Urothelium cell line (cell line): ENCODE measurements around the gene FITM1.
A peak's percentile ranks its signal among the peaks of the same experiment; 100 is the strongest.
"Not testable (repeated sequence)": the region's sequence is repeated elsewhere in the genome, so short reads cannot be mapped to it uniquely, and the experiment has no call there.

Experiments used
- DNase-seq: peaks from one replicate; pipeline ENCODE4 v3.0.0; 2011; ENCODE audit warnings: low spot score, mixed read lengths
- FAIRE-seq: peaks from 2 replicates; lab custom pipeline; 2011; peaks lifted over from hg19 to GRCh38; lab: Jason Lieb, UNC

Gene FITM1

GRCh38 chr14:24096545-24097181, 33.8 kb upstream of the FITM1 start:
- no peak for DNase-seq

DNA sequence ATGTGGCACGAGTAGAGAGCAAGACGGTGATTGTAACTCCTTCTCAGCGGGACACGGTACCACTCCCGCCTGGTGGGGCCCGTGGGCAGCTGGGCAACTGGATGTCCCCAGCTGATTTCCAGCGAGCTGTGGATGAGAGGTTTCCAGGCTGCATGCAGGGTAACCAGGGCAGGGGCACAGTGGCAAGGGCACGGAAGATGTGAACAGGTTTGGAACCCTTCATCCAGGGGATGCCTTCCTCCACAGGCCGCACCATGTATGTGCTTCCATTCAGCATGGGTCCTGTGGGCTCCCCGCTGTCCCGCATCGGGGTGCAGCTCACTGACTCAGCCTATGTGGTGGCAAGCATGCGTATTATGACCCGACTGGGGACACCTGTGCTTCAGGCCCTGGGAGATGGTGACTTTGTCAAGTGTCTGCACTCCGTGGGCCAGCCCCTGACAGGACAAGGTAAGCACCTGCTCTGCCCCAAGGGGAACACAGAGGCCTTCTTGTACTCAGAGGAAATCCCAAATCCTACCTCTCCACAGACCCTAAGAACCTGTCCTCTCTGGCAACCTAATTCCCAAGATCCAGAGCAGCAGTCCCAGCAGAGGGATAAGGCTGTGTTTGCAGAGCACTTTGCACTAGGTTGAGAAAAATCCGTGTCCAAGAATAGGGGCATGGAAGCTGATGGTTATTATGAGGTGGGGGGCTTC, 32.1 kb upstream of the FITM1 start:
- DNase-seq (no peak), FAIRE-seq (no peak)

More at GRCh38 chr14:24096545-24097181, 33.8 kb upstream of the FITM1 start:
- no peak for FAIRE-seq

GRCh38 chr14:24098927-24099813, 31.3 kb upstream of the FITM1 start:
- no peak for DNase-seq
- no peak for FAIRE-seq

- FAIRE-seq (no peak), DNase-seq (no peak)
Measured at GRCh38 chr14:24100197-24100981, 30.1 kb upstream of the FITM1 start.

- DNase-seq (no peak), FAIRE-seq (no peak)
Measured at GRCh38 chr14:24100982-24101494, 29.4 kb upstream of the FITM1 start.

- no peak for DNase-seq
- no peak for FAIRE-seq
Measured at GRCh38 chr14:24102357-24103048, 28.0 kb upstream of the FITM1 start.

DNA sequence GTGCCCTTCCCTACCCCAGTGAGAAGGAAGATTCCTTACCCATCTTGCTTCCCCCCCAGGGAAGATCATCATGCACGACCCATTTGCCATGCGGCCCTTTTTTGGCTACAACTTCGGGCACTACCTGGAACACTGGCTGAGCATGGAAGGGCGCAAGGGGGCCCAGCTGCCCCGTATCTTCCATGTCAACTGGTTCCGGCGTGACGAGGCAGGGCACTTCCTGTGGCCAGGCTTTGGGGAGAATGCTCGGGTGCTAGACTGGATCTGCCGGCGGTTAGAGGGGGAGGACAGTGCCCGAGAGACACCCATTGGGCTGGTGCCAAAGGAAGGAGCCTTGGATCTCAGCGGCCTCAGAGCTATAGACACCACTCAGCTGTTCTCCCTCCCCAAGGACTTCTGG, 27.0 kb upstream of the FITM1 start:
- DNase-seq, result no peak
- no peak for FAIRE-seq

GRCh38 chr14:24105609-24106239, 24.7 kb upstream of the FITM1 start:
- not testable (repeated sequence) for DNase-seq

GRCh38 chr14:24106672-24107271, 23.7 kb upstream of the FITM1 start:
- no peak for DNase-seq
- no peak for FAIRE-seq

More at GRCh38 chr14:24105609-24106239, 24.7 kb upstream of the FITM1 start:
- not testable (repeated sequence) for FAIRE-seq

DNA sequence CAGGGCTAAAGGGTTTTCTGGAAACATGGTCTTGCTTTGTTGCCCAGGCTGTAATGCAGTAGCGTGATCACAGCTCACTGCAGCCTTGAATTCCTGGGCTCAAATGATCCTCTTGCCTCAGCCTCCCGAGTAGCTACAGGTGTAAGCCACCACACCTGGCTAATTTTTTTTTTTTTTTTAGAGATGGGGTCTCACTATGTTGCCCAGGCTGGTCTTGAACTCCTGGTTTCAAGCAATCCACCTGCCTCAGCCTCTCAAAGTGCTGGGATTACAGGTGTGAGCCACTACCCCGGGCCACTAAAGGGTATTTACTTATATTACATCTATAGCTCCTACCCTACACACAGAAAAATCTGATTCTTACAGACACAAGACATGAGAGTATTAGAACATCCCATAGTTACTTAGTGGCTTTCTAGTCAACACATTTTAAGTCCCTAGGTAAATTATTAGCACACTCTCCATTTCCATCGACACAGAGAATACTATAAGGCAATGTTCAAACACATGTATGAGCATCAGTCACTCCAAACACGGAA, 22.1 kb upstream of the FITM1 start:
- FAIRE-seq, result no peak
- DNase-seq, result no peak

DNA sequence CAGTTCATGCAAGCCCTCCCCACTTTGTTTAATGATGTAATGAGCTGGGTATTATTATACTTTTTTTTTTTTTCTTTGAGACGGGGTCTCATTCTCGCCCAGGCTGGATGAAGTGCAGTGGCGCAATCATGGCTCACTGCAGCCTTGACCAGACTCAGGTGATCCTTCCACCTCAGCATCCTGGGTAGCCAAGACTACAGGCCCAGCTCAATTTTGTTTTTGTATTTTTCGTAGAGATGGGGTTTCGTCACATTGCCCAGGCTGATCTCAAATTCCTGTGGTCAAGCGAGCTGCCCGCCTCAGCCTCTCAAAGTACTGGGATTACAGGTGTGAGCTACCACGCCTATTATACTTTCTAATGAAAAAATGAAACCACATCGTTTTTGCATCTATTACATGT, 20.4 kb upstream of the FITM1 start:
- FAIRE-seq (no peak), DNase-seq (no peak)

- DNase-seq, result no peak
- FAIRE-seq, result no peak
Measured at GRCh38 chr14:24110523-24110922, 19.9 kb upstream of the FITM1 start.

GRCh38 chr14:24113379-24113800, 17.1 kb upstream of the FITM1 start:
- FAIRE-seq (no peak), DNase-seq (no peak)

DNA sequence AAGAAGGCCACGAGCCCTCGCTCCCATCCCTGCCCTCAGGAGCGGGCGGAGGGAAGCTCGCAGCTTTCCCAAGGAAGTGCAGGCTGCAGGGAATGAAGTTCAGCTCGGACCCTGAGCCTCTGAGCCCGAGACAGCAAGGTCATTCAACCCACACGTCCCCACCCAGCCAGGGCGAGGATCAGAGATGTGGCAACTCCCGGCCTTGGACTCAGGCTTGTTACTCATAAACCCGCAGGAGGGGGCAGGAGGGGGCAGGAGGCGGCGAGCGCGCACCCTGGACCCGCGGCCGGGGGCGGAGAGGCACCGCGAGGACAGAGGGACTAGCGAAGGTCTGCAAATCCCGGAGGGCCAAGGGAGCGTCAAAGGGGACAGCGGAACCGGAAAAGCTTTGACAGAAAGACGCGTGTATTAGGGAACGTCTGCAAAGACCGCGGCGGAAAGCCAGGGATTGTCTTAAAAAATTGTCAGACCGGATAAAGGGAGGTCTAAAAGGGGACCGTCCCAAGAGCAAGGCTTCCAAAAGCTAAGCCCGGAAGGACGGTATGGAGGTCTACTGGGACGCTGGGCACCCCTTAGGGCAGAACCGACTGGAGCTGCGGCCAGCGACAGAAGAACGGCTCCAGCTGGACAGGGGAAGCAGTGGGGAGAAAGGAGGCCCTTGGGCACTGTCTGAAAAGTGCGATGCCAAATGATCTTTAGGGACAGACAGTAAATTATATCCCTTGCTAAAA, 16.5 kb upstream of the FITM1 start:
- FAIRE-seq (no peak), DNase-seq (peak; percentile 73)

DNA sequence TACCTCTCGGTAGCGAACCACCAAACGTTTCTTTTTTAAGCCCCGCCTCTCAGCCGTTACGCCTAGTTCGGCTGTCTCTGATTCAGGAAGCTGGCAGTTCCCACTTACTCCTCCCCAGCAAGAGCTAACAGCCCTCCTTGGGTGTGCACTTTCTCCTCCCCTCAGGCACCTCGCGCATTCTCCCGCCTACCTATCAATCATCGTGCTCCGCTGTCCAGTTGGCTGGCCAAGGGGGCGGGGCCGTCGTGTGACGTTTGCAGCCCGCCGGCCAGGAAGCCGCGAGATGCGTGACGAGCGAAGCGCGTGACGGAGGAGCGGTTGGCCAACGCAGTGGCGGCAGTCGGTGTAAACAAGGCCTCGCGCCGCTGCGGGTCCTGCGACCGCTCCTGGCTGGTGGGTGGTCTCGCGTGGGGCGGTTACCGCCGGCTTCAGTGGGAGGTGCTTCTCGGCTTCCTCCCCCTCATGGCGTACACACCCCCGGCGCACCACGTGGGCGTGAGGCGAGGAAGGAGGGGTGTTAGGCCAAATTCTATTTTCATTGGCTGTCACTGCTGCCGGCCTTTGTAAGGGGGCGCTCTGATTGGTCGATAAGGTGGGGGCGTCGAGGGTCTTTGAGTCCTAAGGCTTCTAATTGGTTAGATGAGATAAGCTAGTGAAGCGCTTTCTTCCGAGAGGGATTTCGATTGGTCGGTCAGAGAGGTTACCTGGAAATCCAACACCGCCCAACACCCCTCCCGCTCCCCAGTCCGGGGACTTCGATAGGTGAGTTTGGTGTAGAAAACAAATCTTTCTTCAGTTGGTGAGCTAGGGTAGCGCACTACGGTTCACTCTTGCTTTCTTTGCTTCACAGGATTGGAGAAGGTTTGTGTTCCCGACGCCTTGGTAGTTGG, 15.7 kb upstream of the FITM1 start, which contains the start of the genes DCAF11 and NRL:
TSS of gene DCAF11 (plus strand) at position 246 of the 890 bp plus-strand sequence. CDS start 818 bp downstream, outside the sequence.
TSS of gene NRL (minus strand) at position 418 of the 890 bp plus-strand sequence. CDS start 32,101 bp downstream, outside the sequence.
- DNase-seq (peak; percentile 98), FAIRE-seq (peak; percentile 90)

- no peak for FAIRE-seq
- no peak for DNase-seq
Measured at GRCh38 chr14:24115422-24116127, 14.9 kb upstream of the FITM1 start.
